HEK293 (cell line): Measurements from ENCODE around the gene NCBP1.

ENCODE experiments used
- KLF10 ChIP-seq: fragments of 450-650 bp; IDR thresholded peaks from 2 replicates; pipeline ENCODE4 v1.5.1; 2018; ENCODE audit warnings: missing biosample characterization, mild to moderate bottlenecking, missing genetic modification characterization
- REST ChIP-seq: fragments of 450-650 bp; formaldehyde crosslinking; IDR thresholded peaks from 2 replicates; pipeline ENCODE4 v1.5.1; 2016; ENCODE audit warnings: missing biosample characterization, missing genetic modification characterization
- TRIM28 ChIP-seq: IDR thresholded peaks from 2 replicates; pipeline ENCODE4 v1.6.1; 2011; ENCODE audit warnings: low read length, control low read depth, borderline replicate concordance
- YY1 ChIP-seq: fragments of 450-650 bp; formaldehyde crosslinking; IDR thresholded peaks from 2 replicates; pipeline ENCODE4 v1.5.1; 2018; ENCODE audit warnings: missing biosample characterization, missing genetic modification characterization
- YY2 ChIP-seq: fragments of 450-650 bp; formaldehyde crosslinking; IDR thresholded peaks from 2 replicates; pipeline ENCODE4 v1.5.1; 2016; ENCODE audit warnings: missing biosample characterization, missing genetic modification characterization
- ZBTB17 ChIP-seq: fragments of 450-650 bp; formaldehyde crosslinking; IDR thresholded peaks from 2 replicates; pipeline ENCODE4 v1.5.1; 2016; ENCODE audit warnings: missing biosample characterization, missing genetic modification characterization
- ZBTB26 ChIP-seq: fragments of 450-650 bp; formaldehyde crosslinking; optimal IDR thresholded peaks from 2 replicates; pipeline ENCODE3; 2016; ENCODE audit warnings: missing biosample characterization, mild to moderate bottlenecking, missing genetic modification characterization
- ZFP41 ChIP-seq: fragments of 450-650 bp; formaldehyde crosslinking; IDR thresholded peaks from 2 replicates; pipeline ENCODE4 v1.5.1; 2016; ENCODE audit warnings: missing biosample characterization, missing genetic modification characterization, borderline replicate concordance
- ZFP69B ChIP-seq: fragments of 450-650 bp; formaldehyde crosslinking; IDR thresholded peaks from 2 replicates; pipeline ENCODE4 v1.5.1; 2016; ENCODE audit warnings: missing biosample characterization, missing genetic modification characterization
- ZNF19 ChIP-seq: fragments of 450-650 bp; formaldehyde crosslinking; IDR thresholded peaks from 2 replicates; pipeline ENCODE4; 2016; ENCODE audit warnings: missing biosample characterization, missing genetic modification characterization, low read depth
- ZNF24 ChIP-seq: fragments of 450-650 bp; formaldehyde crosslinking; IDR thresholded peaks from 2 replicates; pipeline ENCODE4 v1.5.1; 2016; ENCODE audit warnings: missing biosample characterization, missing genetic modification characterization
- ZNF292 ChIP-seq: fragments of 450-650 bp; formaldehyde crosslinking; IDR thresholded peaks from 2 replicates; pipeline ENCODE4 v1.5.1; 2016; ENCODE audit warnings: low read depth, missing biosample characterization, missing genetic modification characterization, borderline replicate concordance
- ZNF324 ChIP-seq: fragments of 450-650 bp; formaldehyde crosslinking; IDR thresholded peaks from 2 replicates; pipeline ENCODE4 v1.5.1; 2016; ENCODE audit warnings: missing biosample characterization, missing genetic modification characterization
- ZNF335 ChIP-seq: fragments of 450-650 bp; formaldehyde crosslinking; conservative IDR thresholded peaks from 2 replicates; pipeline ENCODE4 v1.5.1; 2016; ENCODE audit warnings: missing biosample characterization, missing genetic modification characterization
- ZNF423 ChIP-seq: fragments of 450-650 bp; formaldehyde crosslinking; IDR thresholded peaks from 2 replicates; pipeline ENCODE4 v1.5.1; 2016; ENCODE audit warnings: missing biosample characterization, missing genetic modification characterization
- ZNF513 ChIP-seq: fragments of 450-650 bp; IDR thresholded peaks from 2 replicates; pipeline ENCODE4 v1.5.1; 2018; ENCODE audit warnings: missing biosample characterization, missing genetic modification characterization
- ZNF514 ChIP-seq: fragments of 450-650 bp; formaldehyde crosslinking; IDR thresholded peaks from 2 replicates; pipeline ENCODE4 v1.5.1; 2016; ENCODE audit warnings: missing biosample characterization, missing genetic modification characterization
- ZNF555 ChIP-seq: fragments of 450-650 bp; formaldehyde crosslinking; conservative IDR thresholded peaks from 2 replicates; pipeline ENCODE4 v1.5.1; 2017; ENCODE audit warnings: missing biosample characterization, mild to moderate bottlenecking, missing genetic modification characterization, inconsistent platforms
- ZNF580 ChIP-seq: fragments of 450-650 bp; formaldehyde crosslinking; IDR thresholded peaks from 2 replicates; pipeline ENCODE4 v1.5.1; 2016; ENCODE audit warnings: missing biosample characterization, missing genetic modification characterization
- ZNF600 ChIP-seq: fragments of 450-650 bp; formaldehyde crosslinking; IDR thresholded peaks from 2 replicates; pipeline ENCODE4 v1.5.1; 2016; ENCODE audit warnings: missing biosample characterization, missing genetic modification characterization
- ZNF629 ChIP-seq: fragments of 450-650 bp; formaldehyde crosslinking; IDR thresholded peaks from 2 replicates; pipeline ENCODE4 v1.5.1; 2017; ENCODE audit warnings: missing biosample characterization, missing genetic modification characterization
- ZNF76 ChIP-seq: fragments of 450-650 bp; formaldehyde crosslinking; IDR thresholded peaks from 2 replicates; pipeline ENCODE4; 2016; ENCODE audit warnings: low read depth, missing biosample characterization, missing genetic modification characterization, borderline replicate concordance
- ZNF768 ChIP-seq: fragments of 450-650 bp; formaldehyde crosslinking; IDR thresholded peaks from 2 replicates; pipeline ENCODE4 v1.5.1; 2018; ENCODE audit warnings: missing biosample characterization, mild to moderate bottlenecking, missing genetic modification characterization
- ZSCAN16 ChIP-seq: fragments of 450-650 bp; formaldehyde crosslinking; IDR thresholded peaks from 2 replicates; pipeline ENCODE4 v1.5.1; 2016; ENCODE audit warnings: missing biosample characterization, missing genetic modification characterization
- ZXDB ChIP-seq: fragments of 450-650 bp; formaldehyde crosslinking; IDR thresholded peaks from 2 replicates; pipeline ENCODE4 v1.5.1; 2016; ENCODE audit warnings: missing biosample characterization, missing genetic modification characterization
- TF ChIP-seq, protein P1 (sequence below): fragments of 450-650 bp; formaldehyde crosslinking; IDR thresholded peaks from 2 replicates; pipeline ENCODE4 v1.5.1; 2016; ENCODE audit warnings: missing biosample characterization, missing genetic modification characterization
- TF ChIP-seq, protein P2 (sequence below): fragments of 450-650 bp; formaldehyde crosslinking; IDR thresholded peaks from 2 replicates; pipeline ENCODE4 v1.5.1; 2016; ENCODE audit warnings: missing biosample characterization, missing genetic modification characterization
- TF ChIP-seq, protein P3 (sequence below): sonication (generic); formaldehyde crosslinking; IDR thresholded peaks from 2 replicates; pipeline ENCODE4 v1.8.1; 2022; ENCODE audit warnings: mild to moderate bottlenecking, moderate library complexity, missing genetic modification reagents

NCBP1 gene

DNA sequence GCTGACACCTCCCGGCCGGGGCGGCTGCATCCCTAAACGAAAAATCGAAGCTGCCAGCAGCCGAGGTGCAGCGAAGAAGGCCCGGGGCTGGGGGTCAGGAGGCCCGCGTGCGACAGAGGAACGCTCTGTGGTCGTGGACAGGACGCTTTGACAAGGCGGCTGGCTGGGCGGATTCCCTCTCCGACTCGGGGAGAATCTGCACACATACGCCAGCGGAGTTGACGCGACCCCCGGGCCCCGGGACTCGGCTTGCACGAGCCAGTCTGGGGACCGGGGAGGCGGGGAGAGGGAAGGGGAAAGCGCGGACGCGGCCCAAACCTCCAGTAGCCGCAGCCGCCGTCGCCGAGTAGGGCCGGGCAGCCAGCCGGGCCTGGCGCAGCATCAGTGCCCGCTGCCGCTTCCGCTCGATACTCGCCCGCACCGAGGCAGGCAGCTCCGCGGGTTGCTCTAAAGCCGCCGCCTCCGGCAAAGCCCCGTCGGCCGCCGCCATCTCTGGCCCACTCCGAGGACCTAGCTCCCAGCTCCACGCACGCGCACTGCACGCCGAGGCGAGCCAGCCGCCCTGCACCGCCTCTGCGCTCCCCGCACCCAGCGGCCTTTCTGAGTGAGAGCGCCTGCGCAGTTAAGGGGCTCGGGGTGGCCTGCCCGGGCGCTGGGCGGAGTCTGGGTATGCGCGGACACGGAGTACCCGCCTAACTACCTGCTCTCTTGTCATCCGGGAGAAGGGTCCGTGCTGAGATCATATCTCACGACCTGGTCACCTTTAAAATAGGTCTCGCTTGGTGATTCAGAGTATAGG is 63.4 kb downstream of the NCBP1 start, which contains the start of gene XPA (continued):
- TF ChIP-seq, protein P1, sequence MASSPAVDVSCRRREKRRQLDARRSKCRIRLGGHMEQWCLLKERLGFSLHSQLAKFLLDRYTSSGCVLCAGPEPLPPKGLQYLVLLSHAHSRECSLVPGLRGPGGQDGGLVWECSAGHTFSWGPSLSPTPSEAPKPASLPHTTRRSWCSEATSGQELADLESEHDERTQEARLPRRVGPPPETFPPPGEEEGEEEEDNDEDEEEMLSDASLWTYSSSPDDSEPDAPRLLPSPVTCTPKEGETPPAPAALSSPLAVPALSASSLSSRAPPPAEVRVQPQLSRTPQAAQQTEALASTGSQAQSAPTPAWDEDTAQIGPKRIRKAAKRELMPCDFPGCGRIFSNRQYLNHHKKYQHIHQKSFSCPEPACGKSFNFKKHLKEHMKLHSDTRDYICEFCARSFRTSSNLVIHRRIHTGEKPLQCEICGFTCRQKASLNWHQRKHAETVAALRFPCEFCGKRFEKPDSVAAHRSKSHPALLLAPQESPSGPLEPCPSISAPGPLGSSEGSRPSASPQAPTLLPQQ (tag by site-specific recombination), result 0 out of 2 replicates have a peak, but pooled peaks have one; percentile 44
- TF ChIP-seq ZFP69B (tag by site-specific recombination) (no peak), ZXDB (tag by site-specific recombination) (peak; percentile 42; the same call in 1 of the 2 replicates), ZNF629 (0 out of 2 replicates have a peak, but pooled peaks have one; percentile 21), ZSCAN16 (tag by site-specific recombination) (no peak), ZNF335 (peak; percentile 85), ZNF76 (tag by site-specific recombination) (peak; percentile 63; the same call in 1 of the 2 replicates), ZBTB17 (peak; percentile 39), YY1 (tag by site-specific recombination) (peak; percentile 81), ZNF600 (no peak; the same call in 1 of the 2 replicates), ZNF324 (tag by site-specific recombination) (0 out of 2 replicates have a peak, but pooled peaks have one; percentile 52), ZNF19 (tag by site-specific recombination) (no peak), KLF10 (tag by site-specific recombination) (no peak), ZFP41 (tag by site-specific recombination) (no peak), ZNF555 (tag by site-specific recombination) (no peak), ZNF514 (tag by site-specific recombination) (no peak), TRIM28 (no peak), ZNF513 (tag by site-specific recombination) (no peak), ZNF423 (tag by site-specific recombination) (no peak), YY2 (peak; percentile 71), REST (tag by site-specific recombination) (peak; percentile 21; the same call in 1 of the 2 replicates), ZBTB26 (peak; percentile 90), ZNF292 (tag by site-specific recombination) (no peak), ZNF24 (tag by site-specific recombination) (peak; percentile 53; the same call in 1 of the 2 replicates), ZNF768 (no peak), ZNF580 (tag by site-specific recombination) (0 out of 2 replicates have a peak, but pooled peaks have one; percentile 10)
- TF ChIP-seq, protein P2, sequence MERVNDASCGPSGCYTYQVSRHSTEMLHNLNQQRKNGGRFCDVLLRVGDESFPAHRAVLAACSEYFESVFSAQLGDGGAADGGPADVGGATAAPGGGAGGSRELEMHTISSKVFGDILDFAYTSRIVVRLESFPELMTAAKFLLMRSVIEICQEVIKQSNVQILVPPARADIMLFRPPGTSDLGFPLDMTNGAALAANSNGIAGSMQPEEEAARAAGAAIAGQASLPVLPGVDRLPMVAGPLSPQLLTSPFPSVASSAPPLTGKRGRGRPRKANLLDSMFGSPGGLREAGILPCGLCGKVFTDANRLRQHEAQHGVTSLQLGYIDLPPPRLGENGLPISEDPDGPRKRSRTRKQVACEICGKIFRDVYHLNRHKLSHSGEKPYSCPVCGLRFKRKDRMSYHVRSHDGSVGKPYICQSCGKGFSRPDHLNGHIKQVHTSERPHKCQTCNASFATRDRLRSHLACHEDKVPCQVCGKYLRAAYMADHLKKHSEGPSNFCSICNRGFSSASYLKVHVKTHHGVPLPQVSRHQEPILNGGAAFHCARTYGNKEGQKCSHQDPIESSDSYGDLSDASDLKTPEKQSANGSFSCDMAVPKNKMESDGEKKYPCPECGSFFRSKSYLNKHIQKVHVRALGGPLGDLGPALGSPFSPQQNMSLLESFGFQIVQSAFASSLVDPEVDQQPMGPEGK, result 0 out of 2 replicates have a peak, but pooled peaks have one; percentile 58
- TF ChIP-seq, protein P3, sequence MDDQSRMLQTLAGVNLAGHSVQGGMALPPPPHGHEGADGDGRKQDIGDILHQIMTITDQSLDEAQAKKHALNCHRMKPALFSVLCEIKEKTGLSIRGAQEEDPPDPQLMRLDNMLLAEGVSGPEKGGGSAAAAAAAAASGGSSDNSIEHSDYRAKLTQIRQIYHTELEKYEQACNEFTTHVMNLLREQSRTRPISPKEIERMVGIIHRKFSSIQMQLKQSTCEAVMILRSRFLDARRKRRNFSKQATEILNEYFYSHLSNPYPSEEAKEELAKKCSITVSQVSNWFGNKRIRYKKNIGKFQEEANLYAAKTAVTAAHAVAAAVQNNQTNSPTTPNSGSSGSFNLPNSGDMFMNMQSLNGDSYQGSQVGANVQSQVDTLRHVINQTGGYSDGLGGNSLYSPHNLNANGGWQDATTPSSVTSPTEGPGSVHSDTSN (CRISPR knock-in tag), result peak; percentile 61; the same call in 1 of the 2 replicates
